Right cardiac atrium (tissue), 5 donors: ENCODE data around the gene TMEM129. TPM values are rescaled to one million over a fixed set of nuclear protein-coding genes. Genes with fewer than 3 reads are reported as not detected.

Experiments used
- ATAC-seq, 2 donors: fragments of 200-7000 bp; cut with Tn5 transposase; one replicate each; pipeline versions ENCODE4 v1.8.0 to v1.9.1; 2020; ENCODE audit warnings: moderate library complexity in 2 of 2, mild to moderate bottlenecking in 1 of 2
- DNase-seq, 3 donors: peaks; one replicate each; pipeline ENCODE4 v3.0.0-alpha.2; 2020
- H3K27ac ChIP-seq: one replicate; pipeline ENCODE4 v1.5.1; 2013; ENCODE audit warnings: mild to moderate bottlenecking, low read length, control low read depth, moderate library complexity
- H3K27me3 ChIP-seq: one replicate; pipeline ENCODE4 v1.6.1; 2013; ENCODE audit not compliant: control insufficient read depth, insufficient read depth
- H3K4me1 ChIP-seq: one replicate; pipeline ENCODE4 v1.6.1; 2013; ENCODE audit warnings: low read length; ENCODE audit not compliant: control insufficient read depth, insufficient read depth
- H3K4me3 ChIP-seq: one replicate; pipeline ENCODE4 v1.5.1; 2013; ENCODE audit warnings: low read length, control low read depth
- H3K9me3 ChIP-seq: one replicate; pipeline ENCODE4 v1.6.1; 2013; ENCODE audit warnings: low read length; ENCODE audit not compliant: control insufficient read depth
- WGBS: extraction: QIAGEN DNeasy Blood & Tissue Kit; methylation state at CpG from one replicate; pipeline ENCODE4 v1.1.7; 2013; 5-methylcytosine and 5-hydroxymethylcytosine counted together
- intact Hi-C, 4 donors: fragments of 100-400 bp; cut with DNase I; formaldehyde crosslinking; loops; one replicate each; pipeline versions ENCODE4 v1.11.0 to v1.14.0; 2022 to 2023
- polyA plus RNA-seq: library from polyadenylated mRNA; stranded (reverse); fragments of 200-250 nt; gene quantifications from one replicate; pipeline ENCODE4 v1.2.3, GENCODE V29; 2013
- total RNA-seq, 4 donors: library from RNA; stranded (reverse); fragmentation: NEBNext Ultra II Directional; extraction: Animal tissue kit (Norgen Biotek cat#: 25700); gene quantifications; one replicate each; pipeline ENCODE4 v1.2.1, GENCODE V29; 2021
- donor health status: healthy with polysubstance abuse.
- donor health status: DM: no; HTN: yes; CAD: no.
- donor health status: DM: no; HTN: no; CAD: no.
- donor health status: DM: no; HTN: yes; CAD: no; lungs with severe emphysema.
- donor health status: DM: yes; HTN: yes; CAD: no.

The TMEM129 gene
- total and polyA plus RNA-seq, 5 donors: 43.0 to 59.2 (median 49.0) TPM

DNA sequence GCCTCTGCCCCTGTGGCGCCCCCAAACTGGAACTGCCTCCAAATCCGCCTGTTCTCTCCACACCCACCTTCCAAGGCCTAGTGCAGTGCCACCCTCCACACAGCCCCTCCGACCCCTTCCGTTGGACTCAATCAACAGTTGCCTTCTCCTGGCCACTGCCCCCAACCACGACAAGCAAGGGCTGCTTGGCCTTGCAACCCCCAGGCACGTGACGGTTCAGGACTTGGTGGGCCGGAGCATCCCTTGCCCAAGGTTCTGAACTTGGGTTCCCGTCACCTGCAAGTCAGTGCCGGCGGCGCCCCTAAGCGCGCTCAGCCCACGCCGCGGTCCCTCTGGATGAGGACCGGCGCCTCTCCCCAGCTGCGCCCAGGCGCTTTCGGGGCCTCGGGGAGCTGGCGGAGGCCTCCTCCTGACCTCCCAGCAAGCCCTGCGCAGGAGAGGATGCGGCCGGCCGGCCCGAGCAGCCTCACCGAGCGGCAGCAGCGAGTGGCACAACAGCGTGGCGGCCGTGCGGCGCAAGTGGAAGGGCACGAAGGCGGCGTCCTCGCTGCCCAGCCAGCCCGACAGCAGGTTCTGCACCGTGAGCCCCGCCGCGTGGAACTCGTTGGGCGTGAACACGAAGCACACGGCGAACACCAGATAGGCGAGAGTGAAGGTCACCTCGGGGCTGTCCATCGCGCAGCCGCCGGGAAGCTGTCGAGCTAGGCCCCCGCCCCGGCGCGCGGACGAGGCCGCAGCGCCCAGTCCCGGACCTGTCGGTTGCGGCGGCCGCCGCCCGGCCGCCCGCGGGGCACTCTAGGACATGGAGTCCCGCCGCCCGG lies 750 bp downstream of the TMEM129 start:
- peak; percentile 58 to 81 (median 79) for DNase-seq
- Histone ChIP-seq H3K4me1 (no peaks in the 10 kb centered on the region), H3K27ac (peak overlapping the region; percentile 90), H3K27me3 (no peaks in the 10 kb centered on the region), H3K9me3 (no peaks in the 10 kb centered on the region), H3K4me3 (peak overlapping the region; percentile 63)
- intact Hi-C loops: loop anchor here in 1 of 4 donors (10.0 kb wide), 1 partner anchor 366 kb away; no protein-coding TSS in a partner anchor
- WGBS: 1% methylated on average over 79 of the region's 79 CpGs
- peak; percentile 35 to 38 for ATAC-seq

- intact Hi-C loops: no loop called here
- DNase-seq (peak in 1 of 3 donors; percentile 68), ATAC-seq (no peak)
- Histone ChIP-seq H3K4me3 (no peak overlapping the region), H3K9me3 (no peaks in the 10 kb centered on the region), H3K4me1 (peaks cover under 1% of the 10 kb centered on the region), H3K27ac (no peak overlapping the region), H3K27me3 (no peaks in the 10 kb centered on the region)
- WGBS: 76% methylated on average over 31 of the region's 31 CpGs
Observed at GRCh38 chr4:1718095-1718850, 2.9 kb downstream of the TMEM129 start.

DNA sequence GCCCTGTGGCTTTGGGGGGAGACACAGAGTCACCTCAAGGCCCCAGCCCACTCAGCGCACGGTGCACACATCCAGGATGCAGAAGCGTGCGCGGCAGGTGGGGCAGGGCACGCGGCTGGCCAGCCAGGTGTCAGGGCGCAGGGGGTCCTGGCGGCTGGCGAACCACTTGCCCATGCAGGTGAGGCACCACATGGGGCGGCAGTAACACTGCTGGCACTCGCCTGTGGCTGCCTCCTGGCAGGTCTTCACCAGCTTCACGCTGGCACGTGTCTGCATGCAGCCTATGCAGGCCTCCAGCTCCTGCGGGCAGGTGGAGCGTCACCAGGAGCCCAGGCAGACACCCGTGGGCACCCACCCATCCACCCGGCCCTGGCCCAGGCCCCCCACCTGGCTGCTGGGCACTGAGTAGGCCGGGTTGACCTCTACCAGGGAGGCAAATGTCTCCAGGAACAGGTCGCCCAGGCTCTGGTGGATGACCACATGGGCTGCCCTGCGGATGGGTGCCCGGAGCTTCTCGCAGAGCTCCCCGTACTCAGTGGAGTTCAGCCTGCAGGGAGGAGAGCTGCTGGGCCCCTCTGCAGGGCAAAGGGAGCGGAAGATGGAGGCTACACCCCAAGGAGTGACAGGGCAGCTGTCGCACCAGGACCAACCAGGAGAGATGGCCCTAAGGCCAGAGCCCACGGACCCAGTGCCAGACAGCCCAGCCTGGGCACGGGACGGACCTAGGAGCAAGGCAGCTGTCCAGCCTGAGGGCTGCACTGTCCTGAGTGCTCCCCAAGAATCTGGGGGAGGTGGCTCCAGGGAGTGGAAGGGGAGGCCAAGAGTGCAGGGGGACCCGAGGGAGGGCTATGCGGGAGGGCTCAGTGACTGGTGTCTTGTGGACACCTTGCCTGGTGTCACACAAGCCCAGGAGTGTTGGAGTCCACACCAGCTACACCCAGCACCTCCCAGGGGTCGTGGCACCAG lies 3.7 kb downstream of the TMEM129 start:
- DNase-seq (no peak), ATAC-seq (no peak)
- WGBS: 92% methylated on average over 32 of the region's 32 CpGs
- Histone ChIP-seq H3K27ac (no peak overlapping the region), H3K4me1 (peaks cover 5% of the 10 kb centered on the region), H3K27me3 (no peaks in the 10 kb centered on the region), H3K9me3 (no peaks in the 10 kb centered on the region), H3K4me3 (no peak overlapping the region)
- intact Hi-C loops: no loop called here

DNA sequence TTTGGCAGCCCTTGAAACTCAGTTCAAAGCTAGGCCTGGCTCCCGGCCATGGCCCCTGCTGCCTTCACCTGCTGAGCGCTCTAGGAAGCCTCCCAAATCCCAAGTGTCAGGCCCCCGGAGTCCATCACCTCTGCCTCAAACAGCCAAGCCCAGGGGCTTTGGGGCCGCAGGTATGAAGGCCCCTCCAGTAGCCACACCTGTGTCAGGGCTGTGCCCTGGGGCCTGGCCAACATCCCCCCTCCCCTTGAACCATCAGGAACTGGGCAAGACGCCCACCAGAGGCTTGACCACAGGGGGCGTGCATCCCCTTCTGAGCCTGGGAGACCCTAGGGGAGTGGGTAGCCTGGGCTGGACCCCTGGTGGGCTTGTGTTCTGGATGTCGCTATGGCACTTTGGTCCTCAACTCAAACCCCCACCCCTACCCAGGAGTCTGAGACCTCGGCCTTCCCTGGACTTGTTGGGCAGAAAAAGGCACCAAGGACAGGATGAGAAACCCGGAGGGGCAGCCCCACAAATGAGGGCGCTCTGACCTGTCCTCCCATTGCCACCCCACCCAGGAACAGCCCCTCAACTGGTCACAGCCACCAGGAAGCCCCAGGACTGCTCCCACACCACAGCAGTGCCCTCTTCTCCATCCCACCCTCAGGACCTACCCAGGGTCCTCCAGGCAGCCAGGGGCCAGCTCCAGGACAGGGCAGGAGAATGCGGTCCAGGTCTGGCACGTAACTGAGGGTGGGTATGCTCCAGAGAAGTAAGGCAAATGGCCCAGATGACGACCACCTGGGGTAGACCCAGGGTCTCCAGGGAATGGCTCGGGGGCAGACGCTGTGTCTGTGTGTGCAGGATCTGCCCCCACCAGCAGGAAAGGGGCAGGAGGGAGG lies 4.8 kb downstream of the TMEM129 start:
- intact Hi-C loops: no loop called here
- ATAC-seq (no peak), DNase-seq (no peak)
- no peaks in the 10 kb centered on the region for H3K27me3 ChIP-seq
- peaks cover 5% of the 10 kb centered on the region for H3K4me1 ChIP-seq
- 84% methylated on average over 15 of the region's 15 CpGs for WGBS
- H3K4me3 ChIP-seq: no peak overlapping the region
- no peaks in the 10 kb centered on the region for H3K9me3 ChIP-seq
- no peak overlapping the region for H3K27ac ChIP-seq

DNA sequence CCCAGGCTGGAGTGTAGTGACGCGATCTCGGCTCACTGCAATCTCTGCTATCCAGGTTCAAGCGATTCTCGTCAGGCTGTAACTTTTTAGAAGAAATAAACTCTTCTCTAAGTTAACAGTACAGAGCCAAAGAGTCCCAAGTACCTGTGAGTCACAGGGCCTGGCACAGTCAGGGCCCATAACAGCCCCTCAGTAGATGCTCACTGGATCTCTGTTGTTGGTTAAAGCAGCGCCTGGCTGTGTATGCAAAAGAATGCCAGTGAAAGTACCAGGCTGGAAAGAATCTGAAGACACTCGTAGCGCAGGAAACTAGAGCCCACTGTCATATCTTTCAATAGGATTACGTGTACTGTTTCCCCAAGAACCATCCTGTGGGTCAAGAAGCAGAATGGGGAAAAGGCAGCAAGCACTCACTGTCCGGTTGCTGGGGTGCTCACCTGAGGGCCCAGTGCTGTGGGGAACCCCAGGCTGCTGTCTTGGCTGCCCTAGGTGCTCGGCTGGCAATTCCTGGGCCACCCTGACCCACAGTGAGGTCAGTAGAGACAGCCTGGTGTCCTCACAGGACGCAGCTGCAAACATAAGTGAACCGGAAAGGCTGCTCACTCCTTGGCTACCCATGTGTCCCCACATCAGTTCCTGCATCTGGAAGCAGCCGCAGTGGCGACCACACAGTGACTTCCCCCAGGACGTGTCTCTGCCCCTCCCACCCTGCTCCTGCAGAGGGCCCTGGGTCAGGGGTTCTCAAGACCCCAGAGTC lies 5.9 kb downstream of the TMEM129 start:
- intact Hi-C loops: no loop called here
- Histone ChIP-seq H3K9me3 (no peaks in the 10 kb centered on the region), H3K4me1 (peaks cover 9% of the 10 kb centered on the region), H3K4me3 (no peak overlapping the region), H3K27ac (no peak overlapping the region), H3K27me3 (no peaks in the 10 kb centered on the region)
- no peak for DNase-seq
- 54% methylated on average over 16 of the region's 16 CpGs for WGBS
- no peak for ATAC-seq

DNA sequence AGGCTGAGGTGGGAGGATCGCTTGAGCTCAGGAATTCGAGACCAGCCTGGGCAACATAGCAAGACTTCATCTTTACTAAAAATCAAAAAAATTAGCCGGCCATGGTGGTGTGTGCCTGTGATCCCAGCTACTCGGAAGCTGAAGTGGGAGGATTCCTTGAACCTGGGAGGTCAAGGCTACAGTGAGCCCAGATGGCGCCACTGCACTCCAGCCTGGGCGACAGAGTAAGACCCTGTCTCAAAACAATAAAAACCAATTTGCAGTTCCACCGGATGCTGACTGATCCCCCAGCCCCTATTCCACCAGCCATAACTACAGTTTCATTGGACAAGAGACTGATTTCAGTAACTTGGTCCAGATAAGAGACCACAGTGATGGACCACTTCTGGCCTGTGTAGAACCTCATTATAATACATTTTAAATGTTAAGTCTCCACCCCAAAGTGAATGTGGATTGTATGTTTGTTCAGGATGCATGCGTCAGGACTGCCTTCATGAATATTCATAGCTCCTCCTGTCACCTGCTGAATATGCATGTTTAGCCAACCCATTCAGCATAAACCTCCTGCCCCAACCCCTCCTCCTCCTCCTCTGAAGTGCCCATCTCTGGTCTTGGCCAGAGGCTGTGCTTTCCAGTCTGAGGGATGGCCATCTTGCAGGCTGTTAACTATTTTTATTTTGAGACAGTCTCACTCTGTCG lies 6.7 kb downstream of the TMEM129 start:
- no peaks in the 10 kb centered on the region for H3K9me3 ChIP-seq
- H3K27me3 ChIP-seq: no peaks in the 10 kb centered on the region
- intact Hi-C loops: no loop called here
- no peak overlapping the region for H3K4me3 ChIP-seq
- peaks cover 9% of the 10 kb centered on the region for H3K4me1 ChIP-seq
- ATAC-seq (no peak), DNase-seq (no peak)
- WGBS: 65% methylated on average over 9 of the region's 9 CpGs
- no peak overlapping the region for H3K27ac ChIP-seq

DNA sequence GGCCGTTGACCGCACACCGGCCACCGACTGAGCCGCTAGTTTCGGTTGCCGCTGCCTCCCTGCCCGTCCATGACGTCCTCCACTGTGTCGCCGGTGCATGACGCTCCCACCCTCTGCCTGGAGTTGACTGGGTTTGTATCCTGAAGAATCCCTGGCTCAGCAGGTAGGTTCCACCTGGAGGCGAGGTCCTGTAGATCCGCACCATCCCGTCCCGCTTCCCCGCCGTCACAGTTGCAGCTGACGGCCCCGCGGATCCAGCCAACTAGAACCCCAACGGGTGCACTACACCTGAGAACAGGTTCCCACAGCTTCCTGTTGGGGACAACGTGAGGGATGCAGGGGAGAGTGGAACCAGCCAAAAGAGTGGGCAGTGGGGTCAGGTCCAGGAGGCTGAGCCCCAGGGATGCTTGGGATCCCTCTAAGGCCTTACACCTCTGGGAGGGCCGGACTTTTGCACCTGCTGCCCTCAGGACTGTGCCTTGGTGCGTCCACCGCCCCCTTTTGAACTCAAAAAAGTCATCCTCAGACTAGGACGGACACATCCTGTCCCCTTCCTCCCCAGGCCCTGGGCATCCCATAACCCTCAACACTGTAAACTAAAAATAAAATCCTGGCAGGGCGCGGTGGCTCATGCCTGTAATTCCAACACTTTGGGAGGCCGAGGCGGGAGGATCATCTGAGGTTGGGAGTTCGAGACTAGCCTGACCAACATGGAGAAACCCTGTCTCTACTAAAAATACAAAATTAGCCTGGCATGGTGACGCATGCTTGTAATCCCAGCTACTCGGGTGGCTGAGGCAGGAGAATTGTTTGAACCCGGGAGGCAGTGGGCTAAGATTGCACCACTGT lies 7.9 kb downstream of the TMEM129 start:
- DNase-seq (no peak), ATAC-seq (peak; percentile 3 to 17)
- Histone ChIP-seq H3K27ac (peak overlapping the region; percentile 97), H3K4me3 (peak overlapping the region; percentile 56), H3K4me1 (peaks cover 9% of the 10 kb centered on the region), H3K9me3 (no peaks in the 10 kb centered on the region), H3K27me3 (no peaks in the 10 kb centered on the region)
- WGBS: 23% methylated on average over 35 of the region's 35 CpGs
- intact Hi-C loops: no loop called here

DNA sequence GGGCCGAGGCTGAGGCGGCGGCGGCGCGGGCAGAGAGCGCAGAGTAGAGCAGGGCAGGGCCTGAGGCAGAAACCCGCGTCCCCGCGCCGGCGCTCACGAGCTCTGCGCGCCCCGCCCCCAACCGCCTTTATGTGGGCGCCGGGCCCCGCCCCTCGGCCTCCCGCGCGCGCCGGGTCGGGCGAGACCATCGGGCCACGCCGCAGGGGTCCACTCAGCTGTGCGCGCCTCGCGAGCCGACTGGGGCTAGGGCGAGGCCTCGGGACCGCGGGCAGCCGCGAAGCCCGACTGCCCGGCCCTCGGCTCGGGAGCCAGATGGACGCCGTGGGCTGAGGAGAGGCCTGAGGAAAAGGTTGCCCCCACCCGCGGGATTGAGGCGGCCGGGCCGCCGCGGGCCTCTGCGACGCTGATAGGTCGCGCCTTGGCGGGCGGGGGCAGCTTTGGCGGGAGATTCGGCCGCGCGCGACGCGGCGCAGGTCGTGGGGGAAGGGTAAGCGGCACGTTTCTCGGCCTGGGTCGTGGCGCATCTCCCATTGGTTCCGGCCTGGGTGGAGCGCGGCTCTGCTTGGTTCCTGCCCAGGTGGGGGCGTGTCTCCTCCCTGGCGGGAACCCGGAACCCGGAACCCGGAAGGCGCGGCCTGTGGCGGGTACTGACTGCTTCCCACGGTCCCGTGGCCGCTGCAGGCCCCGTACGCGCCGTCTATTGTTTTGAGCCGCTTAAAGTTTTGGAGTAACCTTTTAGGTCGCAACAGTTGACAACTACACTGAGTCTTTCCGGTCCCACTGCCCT lies 8.7 kb downstream of the TMEM129 start, which contains the start of gene SLBP:
TSS of gene SLBP (minus strand) at position 104 of the 787 bp plus-strand sequence. CDS start 131 bp downstream, outside the sequence.
- Histone ChIP-seq H3K9me3 (no peaks in the 10 kb centered on the region), H3K27ac (peak within 1 kb of the TSS; percentile 97), H3K4me3 (peak within 1 kb of the TSS; percentile 56), H3K27me3 (no peaks in the 10 kb centered on the region), H3K4me1 (peaks cover 9% of the 10 kb centered on the region)
- ATAC-seq (peak; percentile 94), DNase-seq (peak; percentile 96 to 99 (median 98))
- intact Hi-C loops: no loop called here
- WGBS: under 1% methylated on average over 98 of the region's 98 CpGs
